K562 (cell line): ENCODE measurements around the gene SCYL3. TPM values are rescaled to one million over a fixed set of nuclear protein-coding genes. Genes with fewer than 3 reads are reported as not detected.

Experiments
- ARID1B ChIP-seq: fragments of 450-650 bp; IDR thresholded peaks from 2 replicates; pipeline ENCODE4 v1.6.1; 2016; ENCODE audit warnings: antibody characterized with exemption, mild to moderate bottlenecking, inconsistent platforms
- EGR1 ChIP-seq: fragments of 450-650 bp; conservative IDR thresholded peaks from 2 replicates; pipeline ENCODE4 v1.6.1; 2017; ENCODE audit warnings: mild to moderate bottlenecking
- KDM5B ChIP-seq: fragments of 200-600 bp; sonication (generic); IDR thresholded peaks from 2 replicates; pipeline ENCODE4 v1.6.1; 2012; ENCODE audit warnings: low read depth, mild to moderate bottlenecking, moderate library complexity, low read length, control low read depth, inconsistent platforms; ENCODE audit not compliant: insufficient replicate concordance
- MTF1 ChIP-seq: fragments of 250-450 bp; sonication (Bioruptor Pico); IDR thresholded peaks from 2 replicates; pipeline ENCODE4 v1.9.0; 2021; ENCODE audit warnings: moderate library complexity, mild to moderate bottlenecking, inconsistent platforms, borderline replicate concordance
- NFE2 ChIP-seq: IDR thresholded peaks from 2 replicates; pipeline ENCODE4 v1.6.1; 2014; ENCODE audit warnings: antibody characterized with exemption, low read depth
- NFXL1 ChIP-seq: fragments of 450-650 bp; formaldehyde crosslinking; IDR thresholded peaks from 2 replicates; pipeline ENCODE4 v1.4.0; 2021; ENCODE audit warnings: mild to moderate bottlenecking
- POLR2H ChIP-seq: IDR thresholded peaks from 2 replicates; pipeline ENCODE4 v1.6.1; 2016; ENCODE audit warnings: missing genetic modification characterization, low read depth, mild to moderate bottlenecking, control low read depth, missing compliant biosample characterization, moderate library complexity
- SMAD3 ChIP-seq: fragments of 450-650 bp; formaldehyde crosslinking; conservative IDR thresholded peaks from 2 replicates; pipeline ENCODE4 v1.4.0; 2020; ENCODE audit warnings: mild to moderate bottlenecking
- polyA plus RNA-seq, 8 experiments: library from polyadenylated mRNA; depleted of rRNA in 4 of 8; stranded (reverse) in 5 of 8; unstranded in 3 of 8; fragments of >200 nt; fragmentation: Nextera tagmentation in 2 of 8; fragmentation: Illumina TruSeq in 1 of 8; extraction: Ambion mirVana in 2 of 8; extraction: Trizol in 1 of 8; gene quantifications; 2 replicates each; pipeline versions ENCODE4 v1.2.1 to v1.2.3, GENCODE V29; 2011 to 2014; ENCODE audit warnings: inconsistent platforms in 1 of 8, missing spikeins in 1 of 8
- total RNA-seq, 7 experiments: library from RNA; depleted of rRNA in 6 of 7; stranded (reverse); fragments of >200 nt in 6 of 7; fragmentation: Illumina TruSeq in 2 of 7; extraction: Trizol in 2 of 7; gene quantifications; 2 replicates each; pipeline versions ENCODE4 v1.2.1 to v1.2.3, GENCODE V29; 2011 to 2021; ENCODE audit warnings: low replicate concordance in 1 of 7
- TF ChIP-seq, protein P1 (sequence below): fragments of 450-650 bp; IDR thresholded peaks from 2 replicates; pipeline ENCODE4 v1.6.1; 2014; ENCODE audit warnings: low read depth, mild to moderate bottlenecking, moderate library complexity, borderline replicate concordance
- TF ChIP-seq, protein P2 (sequence below): fragments of 250-450 bp; sonication (Bioruptor Pico); IDR thresholded peaks from 2 replicates; pipeline ENCODE4 v1.4.0; 2020

Gene SCYL3
- total and polyA plus RNA-seq, 9 of the 15 experiments (the other 6 are each of a cell fraction or from before 2014, with no cell fraction given), result 3.6 to 11.4 (median 7.1) TPM

DNA sequence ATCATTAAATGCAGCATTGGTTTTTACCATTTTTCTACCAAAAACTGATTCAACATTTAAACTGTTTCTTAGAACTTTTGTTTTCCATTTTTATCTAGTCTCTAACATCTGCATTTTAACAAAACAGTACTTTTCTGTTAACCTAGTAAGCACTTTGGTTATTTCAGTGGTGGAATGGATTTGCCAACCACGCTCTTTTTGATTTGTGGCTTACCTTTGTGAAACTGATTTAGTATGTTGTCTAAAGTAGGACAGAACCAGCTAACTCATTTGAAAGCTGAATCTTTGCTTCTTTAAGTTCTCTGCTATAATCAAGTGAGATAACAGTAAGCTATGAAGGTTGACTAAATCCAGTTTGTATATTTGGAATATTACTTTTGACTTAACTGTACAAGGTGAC, 57.5 kb downstream of the SCYL3 start (continued):
- TF ChIP-seq, protein P1, sequence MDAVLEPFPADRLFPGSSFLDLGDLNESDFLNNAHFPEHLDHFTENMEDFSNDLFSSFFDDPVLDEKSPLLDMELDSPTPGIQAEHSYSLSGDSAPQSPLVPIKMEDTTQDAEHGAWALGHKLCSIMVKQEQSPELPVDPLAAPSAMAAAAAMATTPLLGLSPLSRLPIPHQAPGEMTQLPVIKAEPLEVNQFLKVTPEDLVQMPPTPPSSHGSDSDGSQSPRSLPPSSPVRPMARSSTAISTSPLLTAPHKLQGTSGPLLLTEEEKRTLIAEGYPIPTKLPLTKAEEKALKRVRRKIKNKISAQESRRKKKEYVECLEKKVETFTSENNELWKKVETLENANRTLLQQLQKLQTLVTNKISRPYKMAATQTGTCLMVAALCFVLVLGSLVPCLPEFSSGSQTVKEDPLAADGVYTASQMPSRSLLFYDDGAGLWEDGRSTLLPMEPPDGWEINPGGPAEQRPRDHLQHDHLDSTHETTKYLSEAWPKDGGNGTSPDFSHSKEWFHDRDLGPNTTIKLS, result no peak
- TF ChIP-seq SMAD3 (CRISPR knock-in tag) (no peak), NFE2 (no peak), KDM5B (no peak), EGR1 (no peak), NFXL1 (CRISPR knock-in tag) (no peak), POLR2H (tag) (no peak), MTF1 (no peak), ARID1B (no peak)
- TF ChIP-seq, protein P2, sequence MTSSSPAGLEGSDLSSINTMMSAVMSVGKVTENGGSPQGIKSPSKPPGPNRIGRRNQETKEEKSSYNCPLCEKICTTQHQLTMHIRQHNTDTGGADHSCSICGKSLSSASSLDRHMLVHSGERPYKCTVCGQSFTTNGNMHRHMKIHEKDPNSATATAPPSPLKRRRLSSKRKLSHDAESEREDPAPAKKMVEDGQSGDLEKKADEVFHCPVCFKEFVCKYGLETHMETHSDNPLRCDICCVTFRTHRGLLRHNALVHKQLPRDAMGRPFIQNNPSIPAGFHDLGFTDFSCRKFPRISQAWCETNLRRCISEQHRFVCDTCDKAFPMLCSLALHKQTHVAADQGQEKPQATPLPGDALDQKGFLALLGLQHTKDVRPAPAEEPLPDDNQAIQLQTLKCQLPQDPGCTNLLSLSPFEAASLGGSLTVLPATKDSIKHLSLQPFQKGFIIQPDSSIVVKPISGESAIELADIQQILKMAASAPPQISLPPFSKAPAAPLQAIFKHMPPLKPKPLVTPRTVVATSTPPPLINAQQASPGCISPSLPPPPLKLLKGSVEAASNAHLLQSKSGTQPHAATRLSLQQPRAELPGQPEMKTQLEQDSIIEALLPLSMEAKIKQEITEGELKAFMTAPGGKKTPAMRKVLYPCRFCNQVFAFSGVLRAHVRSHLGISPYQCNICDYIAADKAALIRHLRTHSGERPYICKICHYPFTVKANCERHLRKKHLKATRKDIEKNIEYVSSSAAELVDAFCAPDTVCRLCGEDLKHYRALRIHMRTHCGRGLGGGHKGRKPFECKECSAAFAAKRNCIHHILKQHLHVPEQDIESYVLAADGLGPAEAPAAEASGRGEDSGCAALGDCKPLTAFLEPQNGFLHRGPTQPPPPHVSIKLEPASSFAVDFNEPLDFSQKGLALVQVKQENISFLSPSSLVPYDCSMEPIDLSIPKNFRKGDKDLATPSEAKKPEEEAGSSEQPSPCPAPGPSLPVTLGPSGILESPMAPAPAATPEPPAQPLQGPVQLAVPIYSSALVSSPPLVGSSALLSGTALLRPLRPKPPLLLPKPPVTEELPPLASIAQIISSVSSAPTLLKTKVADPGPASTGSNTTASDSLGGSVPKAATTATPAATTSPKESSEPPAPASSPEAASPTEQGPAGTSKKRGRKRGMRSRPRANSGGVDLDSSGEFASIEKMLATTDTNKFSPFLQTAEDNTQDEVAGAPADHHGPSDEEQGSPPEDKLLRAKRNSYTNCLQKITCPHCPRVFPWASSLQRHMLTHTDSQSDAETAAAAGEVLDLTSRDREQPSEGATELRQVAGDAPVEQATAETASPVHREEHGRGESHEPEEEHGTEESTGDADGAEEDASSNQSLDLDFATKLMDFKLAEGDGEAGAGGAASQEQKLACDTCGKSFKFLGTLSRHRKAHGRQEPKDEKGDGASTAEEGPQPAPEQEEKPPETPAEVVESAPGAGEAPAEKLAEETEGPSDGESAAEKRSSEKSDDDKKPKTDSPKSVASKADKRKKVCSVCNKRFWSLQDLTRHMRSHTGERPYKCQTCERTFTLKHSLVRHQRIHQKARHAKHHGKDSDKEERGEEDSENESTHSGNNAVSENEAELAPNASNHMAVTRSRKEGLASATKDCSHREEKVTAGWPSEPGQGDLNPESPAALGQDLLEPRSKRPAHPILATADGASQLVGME (CRISPR knock-in tag), result no peak
